HG03159 (cell line): Measurements from ENCODE around the gene MRO.
"Not testable (repeated sequence)": the region's sequence is repeated elsewhere in the genome, so short reads cannot be mapped to it uniquely, and the experiment has no call there.

ENCODE experiments used
- ATAC-seq: cut with Tn5 transposase; IDR thresholded peaks from one replicate; pipeline ENCODE4 v1.9.1; 2021; ENCODE audit warnings: mild to moderate bottlenecking, moderate library complexity; ENCODE audit not compliant: unreplicated experiment

MRO gene

DNA sequence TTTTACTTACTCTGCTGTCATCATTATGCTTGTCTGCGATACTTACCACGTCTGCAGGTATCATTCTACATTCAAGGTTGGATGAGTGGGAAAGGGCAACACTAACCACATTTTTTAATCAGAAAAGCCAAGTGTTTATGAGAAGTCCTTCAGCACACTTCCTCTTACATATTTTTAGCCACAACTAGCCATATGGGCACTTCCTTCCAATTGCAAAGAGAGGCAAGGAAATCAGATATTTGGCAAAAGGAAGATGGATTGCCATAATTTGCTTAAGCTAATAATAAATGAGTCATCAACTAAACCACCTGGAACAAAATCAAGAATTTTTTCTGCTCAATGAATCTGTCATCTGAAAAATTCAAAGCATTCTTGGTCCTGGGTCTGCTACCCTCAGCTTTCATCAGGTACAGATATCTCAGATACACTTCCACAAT, 16.7 kb upstream of the MRO start:
- no peak for ATAC-seq

DNA sequence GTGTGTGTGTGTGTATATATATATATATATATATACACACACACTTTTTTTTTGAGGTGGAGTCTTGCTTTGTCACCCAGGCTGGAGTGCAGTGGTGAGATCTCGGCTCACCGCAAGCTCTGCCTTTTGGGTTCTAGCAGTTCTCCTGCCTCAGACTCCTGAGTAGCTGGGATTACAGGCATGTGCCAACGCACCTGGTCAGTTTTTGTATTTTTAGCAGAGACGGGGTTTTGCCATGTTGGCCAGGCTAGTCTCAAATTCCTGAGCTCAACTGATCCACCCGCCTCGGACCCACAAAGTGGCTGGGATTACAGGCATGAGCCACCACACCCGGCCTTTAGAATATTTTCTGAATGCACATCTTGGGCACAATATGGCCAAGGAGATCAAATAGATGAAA, 13.7 kb upstream of the MRO start:
- not testable (repeated sequence) for ATAC-seq

DNA sequence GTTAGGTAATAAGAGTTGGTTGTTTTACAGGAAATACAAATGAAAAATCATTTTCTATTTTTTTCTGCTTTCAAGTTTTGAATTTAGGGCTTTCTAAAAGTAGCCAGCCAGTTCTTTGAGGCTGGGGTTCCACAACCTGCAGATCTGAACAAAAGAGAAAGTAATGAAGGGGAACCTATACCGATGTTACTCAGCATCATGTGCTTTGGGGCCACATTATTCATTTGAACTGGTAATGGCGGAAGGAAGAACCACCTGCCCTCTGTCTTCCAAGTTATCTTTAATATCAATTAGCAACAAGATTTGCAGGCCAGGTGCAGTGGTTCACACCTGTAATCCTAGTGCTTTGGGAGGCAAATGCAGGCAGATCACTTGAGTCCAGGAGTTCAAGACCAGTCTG, 12.9 kb upstream of the MRO start:
- no peak for ATAC-seq

DNA sequence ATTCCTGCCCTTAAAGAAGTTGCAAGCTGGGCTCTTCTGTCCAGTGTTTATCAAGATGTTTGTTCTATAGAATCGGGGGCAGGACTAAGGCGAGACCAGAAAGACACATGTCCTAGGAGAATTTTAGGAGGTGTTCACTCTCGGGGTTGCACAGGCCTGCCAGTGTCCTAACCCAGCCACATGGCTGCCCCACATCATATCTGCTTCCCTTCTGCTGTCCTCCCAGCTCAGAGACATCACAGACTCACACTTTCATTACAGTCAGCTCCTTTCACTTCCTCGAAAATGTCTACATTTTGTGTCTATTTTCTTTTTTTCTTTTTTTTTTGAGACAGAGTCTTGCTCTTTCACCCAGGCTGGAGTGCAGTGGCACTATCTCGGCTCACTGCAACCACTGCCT, 10.7 kb upstream of the MRO start:
- peak; percentile 68 for ATAC-seq

DNA sequence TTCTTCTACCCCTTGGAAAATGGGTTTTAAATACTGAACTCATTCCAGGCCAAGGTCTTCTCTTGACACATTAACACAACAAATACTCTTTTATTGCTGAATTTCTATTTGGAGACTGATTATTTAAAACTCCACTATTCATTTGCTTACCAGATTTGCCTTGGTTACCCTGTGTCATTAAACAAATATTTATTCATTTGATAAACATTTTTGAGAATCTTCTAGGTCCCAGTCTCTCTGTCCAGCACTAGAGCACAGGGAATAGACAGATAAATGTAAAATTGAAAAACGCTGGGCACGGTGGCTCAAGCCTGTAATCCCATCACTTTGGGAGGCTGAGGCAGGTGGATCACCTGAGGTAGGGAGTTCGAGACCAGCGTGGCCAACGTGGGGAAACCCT, 9.8 kb upstream of the MRO start:
- no peak for ATAC-seq

DNA sequence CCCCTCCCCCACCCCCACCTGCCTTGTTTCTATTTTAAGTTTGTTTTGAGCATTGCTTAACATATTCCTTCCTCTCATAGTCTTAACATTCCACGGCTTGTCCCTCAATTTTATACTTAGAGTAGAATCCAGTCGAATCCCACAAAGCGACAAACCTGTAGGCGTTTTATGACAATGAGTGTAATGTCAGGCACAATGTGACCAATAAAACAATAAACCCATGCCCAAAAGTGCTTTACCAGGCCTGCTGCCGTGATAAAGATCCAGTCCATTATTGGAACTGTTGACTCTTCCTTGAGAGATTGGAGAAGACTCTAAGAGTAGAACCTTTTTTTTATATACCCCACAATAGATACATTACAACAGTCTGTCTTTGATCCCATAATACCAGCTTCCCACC, 6.2 kb upstream of the MRO start:
- ATAC-seq, result no peak

DNA sequence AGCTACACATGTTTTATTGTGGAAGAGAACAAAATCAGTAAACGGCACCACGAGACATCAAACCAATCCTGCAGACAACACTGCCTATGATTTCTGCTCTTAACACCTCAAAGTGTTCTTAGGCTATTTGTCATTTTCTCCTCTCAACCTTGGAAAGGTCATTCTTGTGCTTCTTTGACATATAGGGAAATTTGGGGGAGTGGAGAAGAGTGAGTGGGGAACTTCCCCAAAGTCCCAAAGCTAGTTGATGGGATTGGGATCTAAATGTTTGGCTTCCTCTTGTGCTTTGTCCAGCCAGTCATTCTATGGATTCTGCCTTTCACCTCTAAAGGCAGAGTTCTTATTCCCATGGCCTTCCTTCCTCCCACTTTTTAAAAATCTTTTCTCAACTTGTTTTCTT, 5.8 kb upstream of the MRO start:
- no peak for ATAC-seq

DNA sequence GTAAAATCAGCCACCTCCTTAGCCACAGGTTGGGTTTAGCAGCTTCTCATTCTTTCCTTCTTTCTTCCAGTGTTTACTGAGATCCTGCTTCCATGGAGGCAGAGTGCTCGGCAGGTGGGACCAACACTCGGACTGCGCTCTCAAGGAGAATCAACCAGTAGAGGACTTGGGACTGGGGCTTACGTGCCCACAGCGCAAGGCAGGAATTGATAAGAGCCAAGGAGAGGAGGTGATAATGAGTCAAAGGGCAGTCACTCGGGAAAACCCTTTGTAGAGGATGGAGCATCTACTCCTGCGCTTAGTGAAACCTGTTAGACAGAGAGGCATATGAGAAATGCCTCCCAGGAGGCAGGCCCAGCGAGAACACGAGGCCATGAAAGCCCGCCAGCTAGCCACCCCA, 2.9 kb upstream of the MRO start:
- ATAC-seq, result no peak

DNA sequence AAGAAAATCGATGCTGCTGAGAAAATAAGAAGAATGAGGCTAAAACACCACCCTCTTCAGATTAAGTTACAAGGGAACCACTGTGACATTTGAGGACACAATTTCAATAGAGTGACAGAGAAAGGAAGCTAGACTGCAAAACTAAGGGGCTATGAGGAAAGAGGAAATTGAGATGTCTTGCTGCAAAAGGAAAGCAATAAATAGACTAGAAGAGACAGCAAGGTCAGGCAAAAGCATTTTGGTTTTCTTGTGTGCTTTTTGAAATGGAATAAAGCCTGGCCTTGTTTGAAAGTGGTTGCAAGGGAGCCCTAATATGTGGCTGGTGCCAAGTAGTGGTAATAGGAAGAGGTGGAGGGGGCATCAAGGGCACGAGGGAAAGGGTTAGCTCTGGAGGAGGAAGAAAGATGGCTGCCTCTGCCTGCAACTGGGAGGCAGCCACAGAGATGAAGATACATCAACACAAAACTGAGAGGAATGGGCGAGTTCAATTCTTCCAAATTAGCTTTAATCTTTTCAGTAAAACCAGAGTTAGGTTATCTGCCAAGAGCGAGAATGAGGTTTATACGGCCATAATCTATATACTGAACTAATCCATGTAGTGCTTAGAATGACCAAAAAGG, 1.2 kb upstream of the MRO start:
- no peak for ATAC-seq

DNA sequence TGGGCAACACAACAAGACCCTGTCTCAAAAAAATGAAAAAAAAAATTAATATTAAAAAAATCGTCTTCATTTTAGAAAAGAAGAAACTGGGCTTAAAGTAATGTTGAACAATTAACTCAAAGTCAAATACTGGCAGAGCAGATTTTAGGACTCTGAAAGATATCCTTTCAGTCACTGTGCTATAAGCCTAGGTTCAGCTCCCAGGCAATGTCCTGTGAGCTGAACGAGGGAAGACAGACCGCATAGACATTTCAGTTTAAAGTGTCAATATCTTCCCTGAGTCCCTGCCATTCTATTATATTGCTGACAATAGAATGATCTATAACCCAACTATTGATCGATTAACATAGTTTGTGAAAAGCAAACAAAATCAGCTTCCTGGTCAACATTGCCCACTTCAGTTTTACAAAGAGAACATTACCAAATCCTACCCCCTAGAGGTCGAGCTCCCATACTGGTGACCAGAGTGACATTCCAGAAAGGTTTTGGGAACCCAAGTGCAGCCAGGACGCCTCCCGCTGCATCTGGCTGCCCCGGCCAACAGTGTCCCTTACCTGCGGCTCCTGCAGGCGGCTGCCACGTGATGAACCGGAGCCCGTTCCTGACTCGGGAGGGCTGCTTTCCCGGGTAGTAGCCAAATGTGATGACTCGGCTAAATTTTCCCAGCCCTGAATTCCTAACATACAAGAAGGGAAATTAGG, 639 bp downstream of the MRO start:
- ATAC-seq, result no peak

DNA sequence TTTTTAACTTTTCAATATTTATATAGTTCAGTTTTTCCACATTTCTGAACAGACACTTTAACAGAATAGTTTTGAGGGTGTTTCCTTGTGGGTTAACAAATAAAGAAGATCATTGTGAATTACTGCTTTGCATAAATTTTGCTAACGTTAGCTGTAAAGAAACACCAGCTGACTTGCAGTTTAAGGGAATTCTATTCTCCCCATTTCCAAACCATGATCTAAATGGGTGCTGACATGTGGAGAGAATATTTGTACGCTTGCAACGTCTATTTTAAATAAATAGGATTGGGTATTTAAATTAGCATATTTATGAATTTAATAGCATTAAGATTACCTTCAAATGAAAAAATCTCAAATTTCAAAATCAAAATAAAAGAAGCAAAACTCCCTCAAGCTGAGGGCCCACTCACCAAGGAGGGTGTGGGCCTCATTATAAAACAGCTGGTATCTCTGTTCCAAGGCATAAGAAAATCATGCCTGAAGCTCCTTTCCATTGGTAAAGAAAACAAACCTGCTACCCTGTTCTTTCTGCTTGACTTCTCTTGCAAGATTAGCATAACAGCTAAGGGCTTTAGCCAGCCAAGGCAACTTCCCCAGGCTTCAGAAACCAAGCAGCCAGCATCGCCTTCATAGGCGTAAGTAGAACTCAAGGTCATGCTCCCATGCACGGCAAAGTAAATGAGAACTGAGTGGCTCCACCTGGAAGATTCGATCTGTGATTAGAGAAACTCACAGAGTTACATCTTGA, 3.2 kb downstream of the MRO start:
- ATAC-seq, result no peak

DNA sequence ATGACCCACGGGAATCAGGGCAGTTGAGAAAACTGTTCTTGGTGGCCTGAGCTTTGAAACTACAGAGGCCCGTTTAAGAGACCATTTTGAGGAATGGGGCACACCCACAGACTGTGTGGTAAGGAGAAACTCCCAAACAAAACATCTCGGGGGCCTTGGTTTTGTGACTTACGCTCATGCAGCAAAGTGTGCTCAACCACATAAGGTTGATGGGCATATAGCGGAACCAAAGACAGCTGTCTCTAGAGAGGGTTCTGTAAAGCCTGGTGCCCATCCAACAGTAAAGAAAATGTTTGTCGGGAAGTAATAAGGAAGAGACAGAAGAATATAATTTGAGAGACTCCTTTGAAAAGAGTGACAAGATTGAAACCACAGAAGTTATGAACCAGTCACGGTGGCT, 5.4 kb downstream of the MRO start:
- ATAC-seq, result no peak

DNA sequence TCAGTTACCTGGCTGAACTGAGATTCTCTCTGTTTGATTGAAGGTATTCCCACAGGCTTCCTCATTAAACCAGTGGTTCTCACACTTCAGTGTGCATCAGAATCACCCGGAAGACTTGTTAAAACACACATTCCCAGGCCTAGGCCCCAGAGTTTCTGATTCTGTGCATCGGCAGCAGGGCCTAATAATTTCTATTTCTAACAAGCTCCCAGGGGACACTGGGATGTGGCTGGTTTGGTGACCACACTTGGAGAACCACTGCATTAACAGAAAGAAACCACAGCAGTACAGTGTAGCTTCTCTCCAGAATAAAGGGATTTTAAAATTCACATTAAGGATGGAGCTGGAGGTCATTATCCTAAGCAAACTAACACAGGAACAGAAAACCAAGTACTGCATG, 6.5 kb downstream of the MRO start:
- ATAC-seq, result no peak

DNA sequence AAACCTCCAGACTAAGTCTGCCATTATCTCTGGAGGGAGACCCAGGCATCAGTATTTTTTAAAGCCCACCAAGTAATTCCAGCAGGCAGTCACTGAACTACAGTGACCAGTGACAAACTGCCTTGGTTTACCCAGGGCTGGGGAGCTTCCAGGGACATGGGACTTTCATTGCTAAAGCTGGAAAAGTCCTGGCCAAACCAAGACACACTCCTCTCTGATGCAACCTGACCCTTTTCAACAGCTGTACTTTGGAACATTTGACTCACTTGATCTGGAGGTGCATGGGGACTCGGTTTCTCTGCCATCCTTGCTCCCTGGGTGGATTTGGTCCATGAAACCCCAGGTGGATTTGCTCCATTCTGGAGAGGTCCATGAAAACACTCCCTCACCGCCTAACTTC, 7.0 kb downstream of the MRO start:
- no peak for ATAC-seq

DNA sequence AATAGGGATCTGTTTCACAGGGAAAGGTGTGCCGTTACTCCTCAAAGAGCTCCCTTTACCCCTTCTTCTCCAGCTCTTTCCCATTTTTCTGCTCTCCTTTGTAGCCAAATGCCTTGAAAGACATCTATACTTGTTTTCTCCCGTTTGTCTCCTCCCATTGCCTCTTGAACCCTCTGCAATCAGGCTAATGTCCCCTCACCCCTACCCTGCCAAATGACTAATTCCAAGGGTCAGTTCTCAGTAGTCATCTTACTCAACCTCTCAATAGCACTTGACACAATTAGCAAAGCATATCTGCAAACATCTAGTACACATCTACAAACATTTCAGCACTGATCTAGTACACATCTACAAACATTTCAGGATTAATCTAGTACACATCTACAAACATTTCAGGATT, 12.6 kb downstream of the MRO start:
- ATAC-seq, result no peak

DNA sequence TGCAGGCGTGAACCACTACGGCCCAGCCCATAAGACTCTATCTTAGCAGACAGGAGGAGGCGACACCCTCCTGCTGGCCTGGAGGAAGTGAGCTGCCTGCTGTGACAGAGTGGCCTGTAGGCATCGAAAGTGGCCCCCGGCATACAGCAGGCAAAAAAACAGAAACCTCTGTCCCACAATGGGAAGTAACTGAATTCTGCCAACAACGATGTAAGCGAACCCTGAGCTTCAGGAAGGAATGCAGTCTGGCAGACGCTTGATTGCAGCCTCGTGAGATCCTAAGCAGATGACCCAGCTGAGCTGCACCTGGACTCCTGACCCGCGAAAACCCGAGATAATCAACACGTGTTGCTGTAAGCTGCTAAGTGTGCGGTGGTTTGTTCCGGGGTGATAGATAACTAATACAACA, 13.6 kb downstream of the MRO start:
- no peak for ATAC-seq

DNA sequence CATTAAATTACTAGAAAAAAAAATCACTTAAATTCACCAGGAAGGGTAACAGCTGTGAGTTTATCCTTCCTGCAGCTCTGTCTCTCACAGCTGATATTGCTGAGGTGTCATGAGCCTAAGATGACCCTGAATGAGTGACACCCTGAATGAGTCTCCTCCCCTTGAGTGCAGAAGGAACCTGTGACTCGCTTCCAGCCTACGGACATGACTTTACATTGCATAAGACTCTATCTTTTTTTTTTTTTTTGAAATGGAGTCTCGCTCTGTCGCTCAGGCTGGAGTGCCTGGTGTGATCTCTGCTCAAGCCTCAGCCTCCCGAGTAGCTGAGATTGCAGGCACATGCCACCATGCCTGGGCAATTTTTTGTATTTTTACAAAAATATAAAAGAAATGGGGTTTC, 14.1 kb downstream of the MRO start:
- ATAC-seq, result no peak

DNA sequence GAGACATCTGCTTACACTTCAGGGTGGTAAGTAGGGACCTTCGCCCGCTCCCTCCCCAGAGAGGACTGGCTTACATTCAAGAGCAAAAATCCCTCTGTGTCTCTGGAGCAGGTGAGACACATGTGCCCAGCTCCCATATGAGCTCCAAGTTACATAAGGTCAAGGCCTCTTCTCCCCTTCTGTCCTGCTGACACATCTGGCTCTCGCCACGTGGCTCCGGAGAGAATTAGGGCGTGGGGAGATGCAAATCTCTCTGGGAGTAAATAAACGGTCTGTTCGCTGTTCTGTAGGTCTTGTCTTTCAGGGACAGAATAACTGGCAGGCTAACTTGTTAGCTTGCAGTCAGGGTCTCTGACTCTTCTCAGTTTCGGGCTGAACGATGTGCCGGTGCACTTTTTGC, 16.2 kb downstream of the MRO start:
- no peak for ATAC-seq

DNA sequence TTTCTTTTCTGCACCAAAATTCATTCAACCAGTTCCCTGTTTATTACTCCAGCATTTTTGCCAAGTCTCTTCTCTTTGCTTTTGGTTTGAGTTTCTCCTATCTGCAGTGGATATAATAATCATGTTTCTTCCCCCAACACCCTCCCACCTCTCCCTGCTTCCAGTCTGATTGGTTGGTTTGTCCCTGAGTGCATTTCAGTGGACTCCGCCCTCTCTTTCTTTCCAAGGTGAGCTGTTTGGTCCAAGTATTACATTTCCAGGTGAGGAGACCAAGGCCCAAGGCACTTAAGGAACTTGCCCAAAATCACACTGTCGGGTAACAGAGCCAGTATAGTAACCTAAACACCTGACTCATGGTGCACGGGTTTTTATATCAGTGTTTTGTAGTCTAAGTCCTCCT, 17.7 kb downstream of the MRO start:
- ATAC-seq, result no peak

DNA sequence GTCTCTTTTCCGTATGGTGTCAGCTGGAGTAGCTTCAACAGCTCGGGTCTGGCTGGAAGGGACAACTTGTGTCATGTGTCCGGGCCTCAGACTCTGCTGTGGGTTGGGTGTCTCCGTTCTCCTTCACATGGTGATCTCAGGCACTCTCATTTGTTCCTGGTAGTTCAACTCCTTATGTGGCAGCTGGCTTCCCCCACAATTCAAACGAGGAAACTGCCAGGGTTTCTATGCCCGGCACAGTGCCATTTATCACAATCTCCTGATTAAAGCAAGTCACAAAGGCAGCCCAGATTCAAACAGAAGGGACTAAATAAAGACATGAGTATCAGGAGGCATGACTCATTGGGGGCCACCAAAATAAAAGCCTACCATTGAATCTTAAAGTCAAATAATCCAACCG, 22.7 kb downstream of the MRO start:
- no peak for ATAC-seq

DNA sequence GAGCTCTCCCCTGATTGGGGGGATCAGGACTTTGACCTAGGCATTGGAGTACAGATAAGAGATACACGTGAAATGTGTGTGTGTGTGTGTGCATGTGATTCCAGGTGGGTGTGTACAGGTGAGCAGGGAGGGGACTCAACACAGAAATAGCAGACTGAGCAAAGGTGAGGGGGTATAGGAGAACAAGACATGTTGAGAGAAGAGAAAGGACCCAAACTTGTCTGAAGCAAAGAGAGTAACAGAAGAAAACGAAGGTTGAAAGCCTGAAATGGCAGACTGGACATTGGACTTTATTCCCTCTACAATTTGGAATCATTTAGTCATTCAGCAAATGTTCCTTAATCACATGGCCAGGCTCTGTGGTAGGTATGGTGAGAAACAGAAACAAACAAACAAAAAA, 23.3 kb downstream of the MRO start:
- ATAC-seq, result no peak
